H1 (cell line): Measurements from ENCODE around the gene NCK2. TPM values are rescaled to one million over a fixed set of nuclear protein-coding genes. Genes with fewer than 3 reads are reported as not detected.

ENCODE experiments used
- BACH1 ChIP-seq: IDR thresholded peaks from 2 replicates; pipeline ENCODE4 v1.6.1; 2012; ENCODE audit warnings: low read length, improper control_type of control experiment
- CHD1 ChIP-seq: IDR thresholded peaks from 2 replicates; pipeline ENCODE4 v1.6.1; 2012; ENCODE audit warnings: low read depth, low read length, improper control_type of control experiment
- CTBP2 ChIP-seq: IDR thresholded peaks from 2 replicates; pipeline ENCODE4 v1.7.0; 2011; ENCODE audit warnings: borderline replicate concordance, mild to moderate bottlenecking, moderate library complexity, mixed read lengths, low read length; ENCODE audit not compliant: insufficient read depth, insufficient read length
- NRF1 ChIP-seq: IDR thresholded peaks from 2 replicates; pipeline ENCODE4 v1.6.1; 2011; ENCODE audit warnings: mild to moderate bottlenecking, low read depth, low read length, improper control_type of control experiment
- TAF7 ChIP-seq: optimal IDR thresholded peaks from 2 replicates; pipeline ENCODE3; 2011; ENCODE audit warnings: low read depth, mild to moderate bottlenecking, inconsistent platforms, low read length, moderate library complexity, borderline replicate concordance
- polyA plus RNA-seq, 7 experiments: library from polyadenylated mRNA; depleted of rRNA in 3 of 7; stranded (reverse) in 5 of 7; unstranded in 2 of 7; fragments of >200 nt in 5 of 7; fragments of 200-250 nt in 2 of 7; gene quantifications; 1 replicate in 5 of 7; 2 replicates in 1 of 7; 4 replicates in 1 of 7; pipeline versions ENCODE4 v1.2.1 to v1.2.3, GENCODE V29; 2011 to 2013; ENCODE audit warnings: missing spikeins in 2 of 7, mixed read lengths in 2 of 7
- total RNA-seq: library from RNA; stranded (reverse); fragmentation: NEBNext Ultra II Directional; extraction: Animal tissue kit (Norgen Biotek cat#: 25700); gene quantifications from 2 replicates; pipeline ENCODE4 v1.2.1, GENCODE V29; 2021
- TF ChIP-seq, protein P1 (sequence below): IDR thresholded peaks from 2 replicates; pipeline ENCODE4 v1.6.1; 2011; ENCODE audit warnings: low read depth, mild to moderate bottlenecking, low read length; ENCODE audit not compliant: insufficient read depth

The NCK2 gene
- total and polyA plus RNA-seq, 2 of the 8 experiments (the other 6 are each of a cell fraction or from before 2014, with no cell fraction given) = 30.3 to 65.7 TPM

DNA sequence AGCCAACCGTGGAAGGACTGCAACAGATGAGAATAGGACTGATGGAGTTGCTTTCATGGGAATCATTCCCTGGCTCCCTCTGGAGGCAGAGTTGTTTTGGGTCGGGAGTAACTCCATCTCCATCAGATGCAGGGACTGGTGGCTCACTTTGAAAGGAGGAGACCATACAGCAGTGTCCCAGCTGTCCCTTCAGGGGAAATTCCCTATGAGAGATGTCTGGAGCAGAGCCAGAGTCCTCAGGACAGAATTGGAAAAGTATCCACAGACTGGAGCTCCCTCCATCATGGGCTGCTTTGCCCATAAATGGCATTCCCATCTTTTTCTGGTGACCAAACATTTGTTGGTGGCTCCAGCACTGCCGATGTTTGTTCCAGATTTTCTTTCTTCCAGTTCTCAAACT lies 144.3 kb downstream of the NCK2 start (continued):
- TF ChIP-seq BACH1 (no peak), NRF1 (no peak), CTBP2 (no peak), TAF7 (no peak), CHD1 (no peak)
- TF ChIP-seq, protein P1, sequence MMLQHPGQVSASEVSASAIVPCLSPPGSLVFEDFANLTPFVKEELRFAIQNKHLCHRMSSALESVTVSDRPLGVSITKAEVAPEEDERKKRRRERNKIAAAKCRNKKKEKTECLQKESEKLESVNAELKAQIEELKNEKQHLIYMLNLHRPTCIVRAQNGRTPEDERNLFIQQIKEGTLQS = no peak
- TF ChIP-seq, all 59 proteins: peak for 0
